GM13976 (cell line): ENCODE data around the gene ZDHHC20.

Experiments used
- DNase-seq: peaks from one replicate; pipeline ENCODE4 v3.0.0; 2012; ENCODE audit warnings: low spot score
- in situ Hi-C: fragments of 300-500 bp; cut with MboI; formaldehyde crosslinking; loops from one replicate; pipeline ENCODE4 v1.12.0; 2022; ENCODE audit warnings: low sequenced_read_pairs, mixed read lengths, inconsistent platforms; ENCODE audit not compliant: unreplicated experiment
- TF ChIP-seq, protein P1 (sequence below): IDR thresholded peaks from 2 replicates; pipeline ENCODE4 v1.5.1; 2012; ENCODE audit warnings: borderline replicate concordance, mild to moderate bottlenecking; ENCODE audit not compliant: insufficient read depth; ENCODE audit errors: extremely low read depth, missing control alignments, control extremely low read depth

Gene ZDHHC20

GRCh38 chr13:21445759-21446158 is 13.3 kb downstream of the ZDHHC20 start:
- in situ Hi-C loops: no loop called here
- TF ChIP-seq, protein P1, sequence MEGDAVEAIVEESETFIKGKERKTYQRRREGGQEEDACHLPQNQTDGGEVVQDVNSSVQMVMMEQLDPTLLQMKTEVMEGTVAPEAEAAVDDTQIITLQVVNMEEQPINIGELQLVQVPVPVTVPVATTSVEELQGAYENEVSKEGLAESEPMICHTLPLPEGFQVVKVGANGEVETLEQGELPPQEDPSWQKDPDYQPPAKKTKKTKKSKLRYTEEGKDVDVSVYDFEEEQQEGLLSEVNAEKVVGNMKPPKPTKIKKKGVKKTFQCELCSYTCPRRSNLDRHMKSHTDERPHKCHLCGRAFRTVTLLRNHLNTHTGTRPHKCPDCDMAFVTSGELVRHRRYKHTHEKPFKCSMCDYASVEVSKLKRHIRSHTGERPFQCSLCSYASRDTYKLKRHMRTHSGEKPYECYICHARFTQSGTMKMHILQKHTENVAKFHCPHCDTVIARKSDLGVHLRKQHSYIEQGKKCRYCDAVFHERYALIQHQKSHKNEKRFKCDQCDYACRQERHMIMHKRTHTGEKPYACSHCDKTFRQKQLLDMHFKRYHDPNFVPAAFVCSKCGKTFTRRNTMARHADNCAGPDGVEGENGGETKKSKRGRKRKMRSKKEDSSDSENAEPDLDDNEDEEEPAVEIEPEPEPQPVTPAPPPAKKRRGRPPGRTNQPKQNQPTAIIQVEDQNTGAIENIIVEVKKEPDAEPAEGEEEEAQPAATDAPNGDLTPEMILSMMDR: no peak
- no peak for DNase-seq

- TF ChIP-seq, protein P1: no peak
- in situ Hi-C loops: no loop called here
These were observed 15.9 kb downstream of the ZDHHC20 start for GRCh38 chr13:21443171-21443570.

GRCh38 chr13:21436582-21436981 is 22.5 kb downstream of the ZDHHC20 start:
- no peak for DNase-seq
- TF ChIP-seq, protein P1: no peak
- in situ Hi-C loops: no loop called here

More at GRCh38 chr13:21443171-21443570, 15.9 kb downstream of the ZDHHC20 start:
- no peak for DNase-seq

GRCh38 chr13:21435687-21436151 is 23.4 kb downstream of the ZDHHC20 start:
- peak; percentile 57 for DNase-seq
- TF ChIP-seq, protein P1: no peak
- in situ Hi-C loops: no loop called here

DNA sequence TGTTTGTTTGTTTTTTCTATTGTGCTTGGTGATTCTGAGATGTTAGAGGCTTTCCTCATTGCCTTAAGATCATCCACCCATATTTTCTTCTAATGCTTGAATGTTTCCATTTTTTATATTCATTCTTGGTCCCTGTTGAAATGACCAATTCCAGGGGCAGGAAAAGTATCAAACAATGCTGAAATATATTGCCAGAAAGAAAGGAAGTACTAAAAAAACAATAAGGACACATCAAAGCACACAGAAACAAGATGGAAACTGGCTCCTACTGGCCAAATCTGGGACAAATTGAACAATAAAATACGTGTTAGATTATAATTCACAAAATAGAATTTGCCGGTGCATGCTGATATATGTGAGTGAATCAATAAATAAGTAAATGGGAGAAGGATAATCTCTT is 23.9 kb downstream of the ZDHHC20 start:
- TF ChIP-seq, protein P1: no peak
- no peak for DNase-seq
- in situ Hi-C loops: no loop called here

DNA sequence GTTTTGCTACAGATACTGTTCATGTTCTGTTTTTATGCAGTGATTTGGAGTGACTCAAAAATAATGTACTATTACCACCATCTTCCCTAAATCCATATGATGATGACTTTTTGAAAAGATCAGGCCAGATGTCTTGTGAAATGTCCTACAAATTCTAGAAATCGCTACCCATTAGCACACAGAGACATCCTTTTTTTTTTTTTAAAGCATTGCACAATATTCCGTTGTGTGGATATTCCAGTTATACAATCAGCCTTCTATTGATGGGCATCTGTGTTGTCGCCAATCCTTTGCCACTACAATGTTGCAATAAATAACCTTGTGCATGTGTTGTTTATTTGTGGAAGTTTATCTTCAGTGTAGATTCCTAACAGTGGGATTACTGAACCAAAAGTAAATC is 24.5 kb downstream of the ZDHHC20 start:
- no peak for DNase-seq
- in situ Hi-C loops: no loop called here
- TF ChIP-seq, protein P1: no peak

DNA sequence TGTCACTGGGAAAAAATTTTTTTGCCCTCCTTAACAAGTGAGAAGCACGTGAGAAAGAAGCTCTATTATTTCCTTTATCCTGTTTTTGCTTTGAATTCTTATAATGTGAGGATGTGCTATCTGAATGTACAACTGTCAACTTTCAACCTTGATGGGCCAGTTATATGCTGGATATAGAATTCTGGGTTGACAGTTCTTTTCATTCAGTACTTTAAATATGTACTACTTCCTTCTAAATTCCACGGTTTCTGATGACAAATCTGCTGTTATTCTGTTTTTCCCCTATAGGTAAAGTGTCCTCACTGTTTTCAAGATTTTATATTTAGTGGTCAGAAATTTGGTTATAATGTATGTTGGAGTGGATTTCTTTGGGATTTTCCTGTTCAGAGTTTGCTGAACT is 29.9 kb downstream of the ZDHHC20 start:
- TF ChIP-seq, protein P1: no peak
- no peak for DNase-seq
- in situ Hi-C loops: no loop called here
